ENCODE results near the gene MKX.

DNA sequence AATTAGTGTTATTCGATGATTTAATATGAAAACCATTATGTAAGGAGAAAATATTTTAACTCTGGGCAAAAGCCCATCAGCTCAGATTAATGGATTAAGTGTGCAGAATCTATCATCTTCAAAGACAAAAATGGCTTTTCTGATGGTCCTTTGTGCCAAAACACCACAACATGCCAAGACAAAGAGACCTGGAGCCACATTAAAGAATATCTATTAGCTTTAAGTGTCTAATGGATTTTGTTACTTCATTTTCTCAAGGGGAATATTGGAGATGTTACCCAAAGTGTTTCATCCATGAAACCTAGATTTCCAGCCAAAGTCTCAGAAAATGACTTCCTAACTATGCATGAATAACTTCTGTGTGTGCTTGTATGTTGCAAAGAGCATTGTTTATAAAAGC lies 57.3 kb downstream of the MKX start:
- TF ChIP-seq ZNF274 (IDR thresholded peaks at IDR 0.05; ENCODE audit: low read depth, low read length) = no peak
- no peak for TF ChIP-seq YY1 (IDR thresholded peaks at IDR 0.05; ENCODE audit: insufficient read depth, insufficient read length)
- TF ChIP-seq SUZ12 (IDR thresholded peaks at IDR 0.05; ENCODE audit: extremely low read depth, insufficient read depth, insufficient read length) = no peak

Measured in NT2/D1 (cell line).